GM12872 (cell line): ENCODE measurements around the gene KCNJ13.

ENCODE experiments used
- CTCF ChIP-seq: IDR thresholded peaks from 3 replicates; pipeline ENCODE4 v1.5.1; 2011; ENCODE audit warnings: low read depth, mild to moderate bottlenecking, low read length, moderate library complexity; ENCODE audit not compliant: insufficient read depth

KCNJ13 gene

GRCh38 chr2:232783278-232783677 lies 6.9 kb upstream of the KCNJ13 start:
- TF ChIP-seq CTCF: no peak

- no peak for TF ChIP-seq CTCF
These were observed 5.4 kb upstream of the KCNJ13 start for GRCh38 chr2:232781765-232782164.

- TF ChIP-seq CTCF: no peak
These were observed 3.6 kb upstream of the KCNJ13 start for GRCh38 chr2:232779934-232780333.

GRCh38 chr2:232779465-232779864 lies 3.1 kb upstream of the KCNJ13 start:
- no peak for TF ChIP-seq CTCF

GRCh38 chr2:232777276-232777675 lies 911 bp upstream of the KCNJ13 start:
- TF ChIP-seq CTCF: no peak

- no peak for TF ChIP-seq CTCF
These were observed 2.5 kb downstream of the KCNJ13 start for GRCh38 chr2:232773815-232774214.

GRCh38 chr2:232772531-232772930 lies 3.8 kb downstream of the KCNJ13 start:
- no peak for TF ChIP-seq CTCF

GRCh38 chr2:232771870-232772269 lies 4.5 kb downstream of the KCNJ13 start:
- TF ChIP-seq CTCF: no peak
